Measurements from ENCODE around the gene PPP1R3G.

DNA sequence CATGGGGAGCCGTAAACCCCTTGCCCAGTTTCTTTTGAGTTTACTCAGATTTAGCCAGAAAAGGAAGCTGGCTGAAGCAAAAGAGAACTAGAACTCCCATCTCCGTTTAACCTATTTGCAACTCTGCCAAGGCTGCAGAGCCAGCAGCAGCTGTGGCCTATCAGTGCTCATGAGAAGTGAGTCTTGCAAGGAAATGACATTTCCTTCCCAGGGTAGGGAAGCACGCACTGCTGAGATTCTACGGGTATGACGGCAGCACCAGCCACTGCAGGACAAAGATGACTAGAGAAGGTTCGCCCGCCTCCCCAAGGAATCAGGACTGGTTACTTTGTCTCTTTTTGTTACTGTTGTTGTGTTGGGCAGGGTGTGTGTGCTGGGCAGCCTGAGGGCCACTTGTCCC, 47.6 kb downstream of the PPP1R3G start:
- TF ChIP-seq EZH2 (IDR thresholded peaks at IDR 0.05; ENCODE audit: borderline replicate concordance, insufficient read depth, low read depth, low read length, poor library complexity, severe bottlenecking) (no peak), CTCF (IDR thresholded peaks at IDR 0.05) (no peak)
